Measurements from ENCODE around the gene DISP3.

Gene DISP3

GRCh38 chr1:11478571-11479374 lies at the start of gene DISP3:
Gene DISP3, plus strand, starts transcription at chr1:11479155. Its CDS starts 21,838 bp downstream, at chr1:11500993.
- Histone ChIP-seq H3K9me3 (no peaks in the 10 kb centered on the region), H3K4me1 (no peaks in the 10 kb centered on the region; the same call in 1 of the 2 replicates), H3K4me3 (peak within 1 kb of the TSS; percentile 37), H3K27me3 (ENCODE audit: low read depth) (peaks cover 19% of the 10 kb centered on the region), H3K36me3 (replicated peaks) (no peaks in the 10 kb centered on the region)
- in situ Hi-C loops (cut with MboI; ENCODE audit: low sequenced_read_pairs), result loop anchor here (10.0 kb wide), 1 partner anchor 236 kb away; no protein-coding TSS in a partner anchor
- DNase-seq (ENCODE audit: low spot score in 2 of 2), result peak; percentile 77 to 92

- Histone ChIP-seq H3K36me3 (replicated peaks) (no peaks in the 10 kb centered on the region), H3K27me3 (ENCODE audit: low read depth) (peaks cover 3% of the 10 kb centered on the region; the same call in 1 of the 2 replicates), H3K4me1 (no peaks in the 10 kb centered on the region), H3K4me3 (no peak overlapping the region), H3K9me3 (no peaks in the 10 kb centered on the region)
- DNase-seq (ENCODE audit: low spot score in 2 of 2), result no peak
- in situ Hi-C loops (cut with MboI; ENCODE audit: low sequenced_read_pairs), result no loop called here
These were observed 49.7 kb upstream of the DISP3 start for GRCh38 chr1:11429226-11429625.

- H3K4me3 ChIP-seq, result no peak overlapping the region
- no peaks in the 10 kb centered on the region for H3K9me3 ChIP-seq
- peaks cover 3% of the 10 kb centered on the region; the same call in 1 of the 2 replicates for H3K27me3 ChIP-seq (ENCODE audit: low read depth)
- H3K36me3 ChIP-seq (replicated peaks), result no peaks in the 10 kb centered on the region
- in situ Hi-C loops (cut with MboI; ENCODE audit: low sequenced_read_pairs), result no loop called here
- H3K4me1 ChIP-seq, result no peaks in the 10 kb centered on the region
- no peak for DNase-seq (ENCODE audit: low spot score in 2 of 2)
These were observed 49.0 kb upstream of the DISP3 start for GRCh38 chr1:11429935-11430334.

GRCh38 chr1:11431941-11432507 lies 46.9 kb upstream of the DISP3 start:
- no peaks in the 10 kb centered on the region for H3K9me3 ChIP-seq
- H3K36me3 ChIP-seq (replicated peaks), result no peaks in the 10 kb centered on the region
- H3K4me1 ChIP-seq, result no peaks in the 10 kb centered on the region
- H3K27me3 ChIP-seq (ENCODE audit: low read depth), result peaks cover 6% of the 10 kb centered on the region; the same call in 1 of the 2 replicates
- DNase-seq (ENCODE audit: low spot score in 2 of 2), result no peak
- in situ Hi-C loops (cut with MboI; ENCODE audit: low sequenced_read_pairs), result no loop called here
- H3K4me3 ChIP-seq, result no peak overlapping the region

- no peaks in the 10 kb centered on the region for H3K36me3 ChIP-seq (replicated peaks)
- H3K27me3 ChIP-seq (ENCODE audit: low read depth), result peaks cover 9% of the 10 kb centered on the region; the same call in 1 of the 2 replicates
- no peak overlapping the region for H3K4me3 ChIP-seq
- no peaks in the 10 kb centered on the region for H3K4me1 ChIP-seq
- no peaks in the 10 kb centered on the region for H3K9me3 ChIP-seq
- no peak for DNase-seq (ENCODE audit: low spot score in 2 of 2)
- in situ Hi-C loops (cut with MboI; ENCODE audit: low sequenced_read_pairs), result no loop called here
These were observed 46.4 kb upstream of the DISP3 start for GRCh38 chr1:11432526-11432925.

GRCh38 chr1:11434501-11434900 lies 44.5 kb upstream of the DISP3 start:
- in situ Hi-C loops (cut with MboI; ENCODE audit: low sequenced_read_pairs), result no loop called here
- Histone ChIP-seq H3K27me3 (ENCODE audit: low read depth) (peaks cover 26% of the 10 kb centered on the region), H3K4me1 (no peaks in the 10 kb centered on the region), H3K4me3 (no peak overlapping the region), H3K36me3 (replicated peaks) (no peaks in the 10 kb centered on the region), H3K9me3 (no peaks in the 10 kb centered on the region)
- no peak for DNase-seq (ENCODE audit: low spot score in 2 of 2)

- H3K4me3 ChIP-seq, result no peak overlapping the region
- in situ Hi-C loops (cut with MboI; ENCODE audit: low sequenced_read_pairs), result no loop called here
- DNase-seq (ENCODE audit: low spot score in 2 of 2), result no peak
- no peaks in the 10 kb centered on the region for H3K9me3 ChIP-seq
- no peaks in the 10 kb centered on the region for H3K36me3 ChIP-seq (replicated peaks)
- H3K27me3 ChIP-seq (ENCODE audit: low read depth), result peaks cover 29% of the 10 kb centered on the region
- H3K4me1 ChIP-seq, result no peaks in the 10 kb centered on the region
These were observed 44.0 kb upstream of the DISP3 start for GRCh38 chr1:11434926-11435325.

- Histone ChIP-seq H3K9me3 (no peaks in the 10 kb centered on the region), H3K36me3 (replicated peaks) (no peaks in the 10 kb centered on the region), H3K27me3 (ENCODE audit: low read depth) (peaks cover 53% of the 10 kb centered on the region), H3K4me1 (no peaks in the 10 kb centered on the region), H3K4me3 (no peak overlapping the region)
- in situ Hi-C loops (cut with MboI; ENCODE audit: low sequenced_read_pairs), result no loop called here
- no peak for DNase-seq (ENCODE audit: low spot score in 2 of 2)
These were observed 40.0 kb upstream of the DISP3 start for GRCh38 chr1:11438996-11439395.

- in situ Hi-C loops (cut with MboI; ENCODE audit: low sequenced_read_pairs), result no loop called here
- H3K4me1 ChIP-seq, result no peaks in the 10 kb centered on the region
These were observed 37.6 kb upstream of the DISP3 start for GRCh38 chr1:11441211-11441952.

GRCh38 chr1:11443043-11443442 lies 35.9 kb upstream of the DISP3 start:
- Histone ChIP-seq H3K4me1 (no peaks in the 10 kb centered on the region), H3K4me3 (no peak overlapping the region), H3K27me3 (ENCODE audit: low read depth) (peaks cover 52% of the 10 kb centered on the region), H3K36me3 (replicated peaks) (no peaks in the 10 kb centered on the region), H3K9me3 (no peaks in the 10 kb centered on the region)
- in situ Hi-C loops (cut with MboI; ENCODE audit: low sequenced_read_pairs), result no loop called here
- DNase-seq (ENCODE audit: low spot score in 2 of 2), result no peak

More at GRCh38 chr1:11441211-11441952, 37.6 kb upstream of the DISP3 start:
- H3K36me3 ChIP-seq (replicated peaks), result no peaks in the 10 kb centered on the region
- DNase-seq (ENCODE audit: low spot score in 2 of 2), result no peak
- no peaks in the 10 kb centered on the region for H3K9me3 ChIP-seq
- no peak overlapping the region for H3K4me3 ChIP-seq
- peaks cover 54% of the 10 kb centered on the region for H3K27me3 ChIP-seq (ENCODE audit: low read depth)

- H3K27me3 ChIP-seq (ENCODE audit: low read depth), result peaks cover 44% of the 10 kb centered on the region
- in situ Hi-C loops (cut with MboI; ENCODE audit: low sequenced_read_pairs), result no loop called here
- H3K36me3 ChIP-seq (replicated peaks), result no peaks in the 10 kb centered on the region
- H3K9me3 ChIP-seq, result no peaks in the 10 kb centered on the region
- no peaks in the 10 kb centered on the region for H3K4me1 ChIP-seq
- no peak overlapping the region for H3K4me3 ChIP-seq
- no peak for DNase-seq (ENCODE audit: low spot score in 2 of 2)
These were observed 34.8 kb upstream of the DISP3 start for GRCh38 chr1:11443961-11444658.

GRCh38 chr1:11444907-11445306 lies 34.0 kb upstream of the DISP3 start:
- H3K4me1 ChIP-seq, result no peaks in the 10 kb centered on the region
- no peak for DNase-seq (ENCODE audit: low spot score in 2 of 2)
- peaks cover 38% of the 10 kb centered on the region for H3K27me3 ChIP-seq (ENCODE audit: low read depth)
- H3K4me3 ChIP-seq, result no peak overlapping the region
- in situ Hi-C loops (cut with MboI; ENCODE audit: low sequenced_read_pairs), result no loop called here
- H3K9me3 ChIP-seq, result no peaks in the 10 kb centered on the region
- no peaks in the 10 kb centered on the region for H3K36me3 ChIP-seq (replicated peaks)

- Histone ChIP-seq H3K4me1 (no peaks in the 10 kb centered on the region), H3K36me3 (replicated peaks) (no peaks in the 10 kb centered on the region), H3K4me3 (no peak overlapping the region), H3K9me3 (no peaks in the 10 kb centered on the region), H3K27me3 (ENCODE audit: low read depth) (peaks cover 36% of the 10 kb centered on the region)
- DNase-seq (ENCODE audit: low spot score in 2 of 2), result no peak
- in situ Hi-C loops (cut with MboI; ENCODE audit: low sequenced_read_pairs), result no loop called here
These were observed 31.1 kb upstream of the DISP3 start for GRCh38 chr1:11447903-11448302.
